IPS-18c (cell line): Measurements from ENCODE around the gene CAMK1D.

ENCODE experiments used
- H3K4me3 ChIP-seq: 2 replicates; pipeline ENCODE4 v1.7.0; 2013; ENCODE audit warnings: low read depth, mild to moderate bottlenecking, low read length, moderate library complexity; ENCODE audit not compliant: insufficient read depth
- H3K9me3 ChIP-seq: one replicate; pipeline ENCODE4 v1.6.1; 2013; ENCODE audit warnings: mild to moderate bottlenecking, low read length, moderate library complexity; ENCODE audit not compliant: control insufficient read depth, insufficient read depth

CAMK1D gene

GRCh38 chr10:12826800-12827372 lies 477.5 kb downstream of the CAMK1D start:
- H3K4me3 ChIP-seq, result no peak overlapping the region
- H3K9me3 ChIP-seq, result no peaks in the 10 kb centered on the region

GRCh38 chr10:12828736-12829135 lies 479.4 kb downstream of the CAMK1D start:
- no peak overlapping the region for H3K4me3 ChIP-seq

GRCh38 chr10:12829831-12830390 lies 480.6 kb downstream of the CAMK1D start:
- no peak overlapping the region for H3K4me3 ChIP-seq
- H3K9me3 ChIP-seq, result no peaks in the 10 kb centered on the region

More at GRCh38 chr10:12828736-12829135, 479.4 kb downstream of the CAMK1D start:
- H3K9me3 ChIP-seq, result no peaks in the 10 kb centered on the region

GRCh38 chr10:12832096-12832495 lies 482.7 kb downstream of the CAMK1D start:
- Histone ChIP-seq H3K4me3 (no peak overlapping the region), H3K9me3 (no peaks in the 10 kb centered on the region)

GRCh38 chr10:12833451-12833850 lies 484.1 kb downstream of the CAMK1D start:
- Histone ChIP-seq H3K9me3 (peaks cover 2% of the 10 kb centered on the region), H3K4me3 (no peak overlapping the region)

- peaks cover 2% of the 10 kb centered on the region for H3K9me3 ChIP-seq
- H3K4me3 ChIP-seq, result no peak overlapping the region
Observed at GRCh38 chr10:12834116-12834665, 484.8 kb downstream of the CAMK1D start.

- H3K4me3 ChIP-seq, result no peak overlapping the region
- H3K9me3 ChIP-seq, result peaks cover 2% of the 10 kb centered on the region
Observed at GRCh38 chr10:12834721-12835120, 485.4 kb downstream of the CAMK1D start.

- H3K4me3 ChIP-seq, result no peak overlapping the region
- H3K9me3 ChIP-seq, result peaks cover 2% of the 10 kb centered on the region
Observed at GRCh38 chr10:12835709-12836108, 486.4 kb downstream of the CAMK1D start.

GRCh38 chr10:12838366-12838765 lies 489.0 kb downstream of the CAMK1D start:
- Histone ChIP-seq H3K4me3 (no peak overlapping the region), H3K9me3 (peaks cover 2% of the 10 kb centered on the region)

- Histone ChIP-seq H3K4me3 (no peak overlapping the region), H3K9me3 (peaks cover 2% of the 10 kb centered on the region)
Observed at GRCh38 chr10:12838995-12839927, 489.9 kb downstream of the CAMK1D start.

GRCh38 chr10:12839941-12840611 lies 490.7 kb downstream of the CAMK1D start:
- peaks cover 2% of the 10 kb centered on the region for H3K9me3 ChIP-seq
- H3K4me3 ChIP-seq, result no peak overlapping the region

GRCh38 chr10:12841426-12841825 lies 492.1 kb downstream of the CAMK1D start:
- H3K4me3 ChIP-seq, result no peak overlapping the region
- peaks cover 2% of the 10 kb centered on the region for H3K9me3 ChIP-seq

- Histone ChIP-seq H3K4me3 (no peak overlapping the region), H3K9me3 (peaks cover 2% of the 10 kb centered on the region)
Observed at GRCh38 chr10:12841826-12842225, 492.5 kb downstream of the CAMK1D start.

GRCh38 chr10:12842310-12842709 lies 493.0 kb downstream of the CAMK1D start:
- Histone ChIP-seq H3K9me3 (peaks cover 2% of the 10 kb centered on the region), H3K4me3 (no peak overlapping the region)

GRCh38 chr10:12843296-12843945 lies 494.1 kb downstream of the CAMK1D start:
- peaks cover under 1% of the 10 kb centered on the region for H3K9me3 ChIP-seq
- no peak overlapping the region for H3K4me3 ChIP-seq

GRCh38 chr10:12844811-12845483 lies 495.6 kb downstream of the CAMK1D start:
- H3K4me3 ChIP-seq, result no peak overlapping the region

More at GRCh38 chr10:12844811-12845483, 495.6 kb downstream of the CAMK1D start:
- no peaks in the 10 kb centered on the region for H3K9me3 ChIP-seq
